Measurements from ENCODE around the gene UFD1. TPM values are rescaled to one million over a fixed set of nuclear protein-coding genes. Genes with fewer than 3 reads are reported as not detected.

The UFD1 gene
- total RNA-seq, 4 donors from 2014 or later = 39.2 to 74.3 (median 43.5) TPM

DNA sequence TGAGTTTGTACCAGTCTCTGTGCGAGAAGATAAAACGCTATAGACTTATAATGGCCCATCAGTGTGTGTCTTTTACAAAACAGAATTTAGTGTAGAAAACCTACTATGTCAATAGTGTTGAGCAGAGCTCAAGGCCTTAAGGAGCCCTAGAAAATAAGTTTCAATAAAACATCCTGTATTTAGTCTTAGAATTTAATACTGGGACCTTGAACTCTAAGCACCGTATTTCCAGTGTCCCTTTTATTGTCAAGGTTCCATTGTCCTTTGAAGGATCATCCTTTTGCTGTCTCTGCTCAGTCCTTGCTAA is 17.3 kb upstream of the UFD1 start:
- TF ChIP-seq POLR2A (IDR thresholded peaks at IDR 0.05) (no peak), CTCF (IDR thresholded peaks at IDR 0.05) (no peak)
- H3K27me3 ChIP-seq = no peaks in the 10 kb centered on the region

GRCh38 chr22:19495562-19496323 is 16.8 kb upstream of the UFD1 start:
- H3K4me3 ChIP-seq = no peak overlapping the region
- DNase-seq = no peak
- TF ChIP-seq POLR2A (IDR thresholded peaks at IDR 0.05) (no peak), CTCF (IDR thresholded peaks at IDR 0.05) (peak in 2 of 6 experiments; percentile 39 to 42)

More for the DNA sequence above, 17.3 kb upstream of the UFD1 start:
- Histone ChIP-seq H3K4me3 (no peak overlapping the region), H3K27ac (no peak overlapping the region), H3K4me1 (no peaks in the 10 kb centered on the region), H3K36me3 (no peaks in the 10 kb centered on the region), H3K9me3 (no peaks in the 10 kb centered on the region)
- DNase-seq = no peak

DNA sequence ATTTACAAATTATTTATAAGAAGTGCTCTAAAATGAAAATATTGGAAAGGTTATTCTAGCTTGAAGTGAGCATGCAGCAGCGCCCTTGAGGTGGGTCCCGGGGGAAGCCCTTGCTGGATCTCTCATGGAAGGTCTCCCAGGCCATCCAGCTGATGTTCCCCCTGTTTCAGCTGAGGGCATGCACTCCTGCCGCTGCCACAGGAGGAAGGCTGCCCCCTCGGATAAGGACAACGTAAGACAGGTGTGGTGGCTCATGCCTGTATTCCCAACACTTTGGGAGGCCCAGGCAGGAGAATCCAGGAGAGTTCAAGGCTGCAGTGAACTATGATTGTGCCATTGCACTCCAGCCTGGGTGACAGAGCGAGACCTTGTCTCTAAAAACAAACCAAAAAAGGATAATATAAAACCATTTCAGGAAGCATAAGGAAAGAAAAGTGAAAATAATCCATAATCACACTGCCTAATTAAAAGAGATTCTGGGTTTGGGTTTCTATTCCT is 15.7 kb upstream of the UFD1 start:
- Histone ChIP-seq H3K27me3 (no peaks in the 10 kb centered on the region), H3K9me3 (no peaks in the 10 kb centered on the region), H3K4me3 (no peak overlapping the region), H3K4me1 (no peaks in the 10 kb centered on the region), H3K36me3 (no peaks in the 10 kb centered on the region), H3K27ac (no peak overlapping the region)
- no peak for DNase-seq
- no peak for TF ChIP-seq POLR2A (IDR thresholded peaks at IDR 0.05)
- no peak for TF ChIP-seq CTCF (IDR thresholded peaks at IDR 0.05)

More at GRCh38 chr22:19495562-19496323, 16.8 kb upstream of the UFD1 start:
- no peaks in the 10 kb centered on the region for H3K9me3 ChIP-seq
- no peak overlapping the region for H3K27ac ChIP-seq
- no peaks in the 10 kb centered on the region for H3K27me3 ChIP-seq
- H3K4me1 ChIP-seq = no peaks in the 10 kb centered on the region
- H3K36me3 ChIP-seq = no peaks in the 10 kb centered on the region

- no peak overlapping the region for H3K4me3 ChIP-seq
- H3K27ac ChIP-seq = no peak overlapping the region
- H3K9me3 ChIP-seq = no peaks in the 10 kb centered on the region
- TF ChIP-seq CTCF (IDR thresholded peaks at IDR 0.05) (no peak), POLR2A (IDR thresholded peaks at IDR 0.05) (no peak)
- no peaks in the 10 kb centered on the region for H3K4me1 ChIP-seq
- H3K27me3 ChIP-seq = no peaks in the 10 kb centered on the region
- DNase-seq = no peak
- no peaks in the 10 kb centered on the region for H3K36me3 ChIP-seq
Observed at GRCh38 chr22:19494001-19494560, 15.1 kb upstream of the UFD1 start.

- Histone ChIP-seq H3K9me3 (no peaks in the 10 kb centered on the region), H3K36me3 (no peaks in the 10 kb centered on the region), H3K27me3 (no peaks in the 10 kb centered on the region), H3K27ac (no peak overlapping the region), H3K4me1 (no peaks in the 10 kb centered on the region), H3K4me3 (no peak overlapping the region)
- DNase-seq = no peak
- TF ChIP-seq CTCF (IDR thresholded peaks at IDR 0.05) = no peak
- no peak for TF ChIP-seq POLR2A (IDR thresholded peaks at IDR 0.05)
Observed at GRCh38 chr22:19492504-19493174, 13.6 kb upstream of the UFD1 start.

Measured in Peyer's patch (tissue), 4 donors.